ENCODE results near the gene FNIP2. TPM values are rescaled to one million over a fixed set of nuclear protein-coding genes. Genes with fewer than 3 reads are reported as not detected.

Gene FNIP2
- total RNA-seq, 1 experiment from 2014 or later: 35.3 TPM

GRCh38 chr4:158837527-158838141 lies 68.8 kb downstream of the FNIP2 start:
- Mint-ChIP-seq H3K4me3 (ENCODE audit: low read depth, unreplicated experiment) (no peak overlapping the region), H3K27me3 (ENCODE audit: unreplicated experiment) (no peaks in the 10 kb centered on the region), H3K4me1 (ENCODE audit: low read depth, unreplicated experiment) (no peaks in the 10 kb centered on the region), H3K9me3 (ENCODE audit: low read depth, unreplicated experiment) (no peaks in the 10 kb centered on the region), H3K36me3 (ENCODE audit: insufficient read depth, unreplicated experiment) (peaks cover 13% of the 10 kb centered on the region), H3K27ac (ENCODE audit: unreplicated experiment) (no peak overlapping the region)
- CTCF ChIA-PET: interaction anchor here (0.6 to 1.2 kb wide), 2 partner anchors 68 to 221 kb away, joined by 3 read pairs; partner anchors contain the start of gene FNIP2
- DNase-seq: no peak
- no peak for TF ChIP-seq CTCF (IDR thresholded peaks at IDR 0.05; ENCODE audit: unreplicated experiment)
- intact Hi-C loops (cut with micrococcal nuclease; ENCODE audit: unreplicated experiment): no loop called here
- BruUV-seq (replicated peaks): no TSS peak

GRCh38 chr4:158840131-158840530 lies 71.3 kb downstream of the FNIP2 start:
- BruUV-seq (replicated peaks): no TSS peak
- Mint-ChIP-seq H3K27ac (ENCODE audit: unreplicated experiment) (peak overlapping the region; percentile 18), H3K4me3 (ENCODE audit: low read depth, unreplicated experiment) (no peak overlapping the region), H3K27me3 (ENCODE audit: unreplicated experiment) (no peaks in the 10 kb centered on the region), H3K9me3 (ENCODE audit: low read depth, unreplicated experiment) (no peaks in the 10 kb centered on the region), H3K36me3 (ENCODE audit: insufficient read depth, unreplicated experiment) (peaks cover 10% of the 10 kb centered on the region), H3K4me1 (ENCODE audit: low read depth, unreplicated experiment) (no peaks in the 10 kb centered on the region)
- no peak for TF ChIP-seq CTCF (IDR thresholded peaks at IDR 0.05; ENCODE audit: unreplicated experiment)
- CTCF ChIA-PET: no interaction called here
- intact Hi-C loops (cut with micrococcal nuclease; ENCODE audit: unreplicated experiment): no loop called here
- no peak for DNase-seq

GRCh38 chr4:158841540-158841939 lies 72.7 kb downstream of the FNIP2 start:
- H3K4me1 Mint-ChIP-seq (ENCODE audit: low read depth, unreplicated experiment): no peaks in the 10 kb centered on the region
- no peak overlapping the region for H3K27ac Mint-ChIP-seq (ENCODE audit: unreplicated experiment)
- CTCF ChIA-PET: no interaction called here
- intact Hi-C loops (cut with micrococcal nuclease; ENCODE audit: unreplicated experiment): no loop called here
- DNase-seq: no peak
- no peaks in the 10 kb centered on the region for H3K9me3 Mint-ChIP-seq (ENCODE audit: low read depth, unreplicated experiment)
- BruUV-seq (replicated peaks): no TSS peak
- TF ChIP-seq CTCF (IDR thresholded peaks at IDR 0.05; ENCODE audit: unreplicated experiment): no peak
- no peaks in the 10 kb centered on the region for H3K27me3 Mint-ChIP-seq (ENCODE audit: unreplicated experiment)
- H3K4me3 Mint-ChIP-seq (ENCODE audit: low read depth, unreplicated experiment): no peak overlapping the region
- H3K36me3 Mint-ChIP-seq (ENCODE audit: insufficient read depth, unreplicated experiment): peaks cover 10% of the 10 kb centered on the region

- Mint-ChIP-seq H3K27ac (ENCODE audit: unreplicated experiment) (no peak overlapping the region), H3K36me3 (ENCODE audit: insufficient read depth, unreplicated experiment) (peaks cover 5% of the 10 kb centered on the region), H3K4me1 (ENCODE audit: low read depth, unreplicated experiment) (peaks cover 6% of the 10 kb centered on the region), H3K27me3 (ENCODE audit: unreplicated experiment) (no peaks in the 10 kb centered on the region), H3K4me3 (ENCODE audit: low read depth, unreplicated experiment) (no peak overlapping the region), H3K9me3 (ENCODE audit: low read depth, unreplicated experiment) (no peaks in the 10 kb centered on the region)
- CTCF ChIA-PET: interaction anchor here (1.1 to 1.2 kb wide), 3 partner anchors 12 to 115 kb away, joined by 3 read pairs; no protein-coding TSS in a partner anchor
- no TSS peak for BruUV-seq (replicated peaks)
- no peak for TF ChIP-seq CTCF (IDR thresholded peaks at IDR 0.05; ENCODE audit: unreplicated experiment)
- intact Hi-C loops (cut with micrococcal nuclease; ENCODE audit: unreplicated experiment): loop anchor here (5.0 kb wide), 1 partner anchor 33 kb away; no protein-coding TSS in a partner anchor
- no peak for DNase-seq
These were observed 76.7 kb downstream of the FNIP2 start for GRCh38 chr4:158845311-158846041.

Data from Calu3 (cell line).